Hepatocyte (in vitro differentiated cells): ENCODE measurements around the gene PTPRN2.

Source experiments
- CTCF ChIP-seq: fragments of 200-600 bp; sonication (generic); IDR thresholded peaks from 2 replicates; pipeline ENCODE4 v1.5.1; 2016; ENCODE audit warnings: antibody characterized with exemption, mild to moderate bottlenecking; ENCODE audit not compliant: poor library complexity
- EZH2phosphoT487 ChIP-seq: fragments of 200-600 bp; sonication (generic); IDR thresholded peaks from one replicate; pipeline ENCODE4 v1.6.1; 2018; ENCODE audit warnings: antibody characterized with exemption, mild to moderate bottlenecking, low read depth, moderate library complexity; ENCODE audit not compliant: unreplicated experiment, severe bottlenecking

GRCh38 chr7:158476331-158476932 is 111.2 kb downstream of the PTPRN2 start:
- no peak for TF ChIP-seq EZH2phosphoT487
- no peak for TF ChIP-seq CTCF
